NCI-H2029 (cell line): Measurements from ENCODE around the gene ZBTB32.
"Not testable (repeated sequence)": the region's sequence is repeated elsewhere in the genome, so short reads cannot be mapped to it uniquely, and the experiment has no call there.

Source experiments
- DNase-seq: peaks from one replicate; lab custom pipeline; 2025; lab: John Stamatoyannopoulos, UW

ZBTB32 gene

DNA sequence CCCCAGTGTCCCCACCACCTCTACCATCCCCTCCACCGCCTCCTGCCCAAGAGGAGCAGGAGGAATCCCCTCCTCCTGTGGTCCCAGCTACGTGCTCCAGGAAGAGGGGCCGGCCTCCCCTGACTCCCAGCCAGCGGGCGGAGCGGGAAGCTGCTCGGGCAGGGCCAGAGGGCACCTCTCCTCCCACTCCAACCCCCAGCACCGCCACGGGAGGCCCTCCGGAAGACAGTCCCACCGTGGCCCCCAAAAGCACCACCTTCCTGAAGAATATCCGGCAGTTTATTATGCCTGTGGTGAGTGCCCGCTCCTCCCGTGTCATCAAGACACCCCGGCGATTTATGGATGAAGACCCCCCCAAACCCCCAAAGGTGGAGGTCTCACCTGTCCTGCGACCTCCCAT, 16.3 kb downstream of the ZBTB32 start:
- no peak for DNase-seq

DNA sequence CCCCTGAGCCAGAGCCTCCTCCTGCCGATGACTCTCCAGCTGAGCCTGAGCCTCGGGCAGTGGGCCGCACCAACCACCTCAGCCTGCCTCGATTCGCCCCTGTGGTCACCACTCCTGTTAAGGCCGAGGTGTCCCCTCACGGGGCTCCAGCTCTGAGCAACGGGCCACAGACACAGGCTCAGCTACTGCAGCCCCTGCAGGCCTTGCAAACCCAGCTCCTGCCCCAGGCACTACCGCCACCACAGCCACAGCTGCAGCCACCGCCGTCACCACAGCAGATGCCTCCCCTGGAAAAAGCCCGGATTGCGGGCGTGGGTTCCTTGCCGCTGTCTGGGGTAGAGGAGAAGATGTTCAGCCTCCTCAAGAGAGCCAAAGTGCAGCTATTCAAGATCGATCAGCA, 17.0 kb downstream of the ZBTB32 start:
- no peak for DNase-seq

DNA sequence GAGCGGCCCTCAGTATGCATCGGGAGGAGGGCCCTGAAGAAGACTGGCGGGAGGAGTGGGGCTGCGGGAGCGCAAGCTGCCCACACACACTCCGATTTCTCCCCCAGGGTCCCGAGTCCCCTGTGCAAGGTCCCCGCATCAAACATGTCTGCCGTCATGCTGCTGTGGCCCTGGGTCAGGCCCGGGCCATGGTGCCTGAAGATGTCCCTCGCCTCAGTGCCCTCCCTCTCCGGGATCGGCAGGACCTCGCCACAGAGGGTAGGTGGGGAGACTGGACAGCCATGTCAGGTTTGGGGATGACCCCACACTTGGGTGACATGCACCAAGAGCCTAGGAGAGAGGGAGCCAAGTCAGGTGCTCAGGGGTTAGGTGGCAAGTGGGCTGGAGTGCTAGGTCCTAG, 18.1 kb downstream of the ZBTB32 start:
- DNase-seq: no peak

GRCh38 chr19:35722897-35723296, 18.5 kb downstream of the ZBTB32 start:
- no peak for DNase-seq

- no peak for DNase-seq
Measured at GRCh38 chr19:35723671-35724070, 19.3 kb downstream of the ZBTB32 start.

- DNase-seq: not testable (repeated sequence)
Measured at GRCh38 chr19:35724132-35724531, 19.8 kb downstream of the ZBTB32 start.

GRCh38 chr19:35724560-35724959, 20.2 kb downstream of the ZBTB32 start:
- DNase-seq: no peak

DNA sequence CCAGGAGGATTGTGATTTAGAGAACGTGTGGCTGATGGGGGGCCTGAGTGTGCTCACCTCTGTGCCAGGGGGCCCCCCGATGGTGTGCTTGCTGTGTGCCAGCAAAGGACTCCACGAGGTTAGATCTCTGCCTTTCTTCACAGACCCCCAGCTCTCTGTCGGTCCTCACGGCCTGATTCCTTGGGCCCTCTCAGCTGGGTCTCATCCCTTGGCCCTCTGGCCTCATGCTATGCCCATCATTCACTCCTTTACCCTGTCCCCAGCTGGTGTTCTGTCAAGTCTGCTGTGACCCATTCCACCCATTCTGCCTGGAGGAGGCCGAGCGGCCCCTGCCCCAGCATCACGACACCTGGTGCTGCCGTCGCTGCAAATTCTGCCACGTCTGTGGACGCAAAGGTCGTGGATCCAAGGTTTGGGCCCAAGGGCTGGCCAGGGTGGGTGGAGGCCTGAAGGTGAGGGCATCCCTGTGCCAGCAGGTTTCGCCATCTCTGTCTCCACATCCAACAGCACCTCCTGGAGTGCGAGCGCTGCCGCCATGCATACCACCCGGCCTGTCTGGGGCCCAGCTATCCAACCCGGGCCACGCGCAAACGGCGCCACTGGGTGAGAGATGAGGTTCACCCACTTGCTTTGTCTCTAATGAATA, 21.0 kb downstream of the ZBTB32 start:
- no peak for DNase-seq

DNA sequence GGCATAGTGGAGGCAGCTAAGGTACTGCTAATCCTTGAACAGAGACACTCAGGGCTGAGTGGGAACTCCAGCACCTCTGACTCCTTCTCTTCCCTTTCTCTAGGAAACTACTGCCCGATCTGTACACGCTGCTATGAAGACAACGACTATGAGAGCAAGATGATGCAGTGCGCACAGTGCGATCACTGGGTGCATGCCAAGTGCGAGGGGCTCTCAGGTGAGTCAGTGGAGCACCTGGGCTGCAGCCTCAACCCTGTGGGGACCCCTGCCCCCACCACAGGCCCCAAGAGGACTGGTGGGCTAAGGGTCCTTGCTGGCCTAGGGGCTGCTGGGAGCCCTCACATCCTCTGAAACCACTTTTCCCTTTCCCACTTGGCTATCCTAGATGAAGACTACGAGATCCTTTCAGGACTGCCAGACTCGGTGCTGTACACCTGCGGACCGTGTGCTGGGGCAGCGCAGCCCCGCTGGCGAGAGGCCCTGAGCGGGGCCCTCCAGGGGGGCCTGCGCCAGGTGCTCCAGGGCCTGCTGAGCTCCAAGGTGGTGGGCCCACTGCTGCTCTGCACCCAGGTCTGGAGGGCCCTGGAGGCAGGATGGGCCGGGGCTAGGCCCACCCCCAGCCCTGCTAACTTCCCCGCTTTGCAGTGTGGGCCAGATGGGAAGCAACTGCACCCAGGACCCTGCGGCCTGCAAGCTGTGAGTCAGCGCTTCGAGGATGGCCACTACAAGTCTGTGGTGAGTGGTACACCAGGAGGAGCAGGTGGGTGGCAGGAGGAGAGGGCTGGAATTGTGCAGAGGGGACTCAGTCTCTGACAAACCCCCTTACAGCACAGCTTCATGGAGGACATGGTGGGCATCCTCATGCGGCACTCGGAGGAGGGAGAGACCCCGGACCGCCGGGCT, 22.9 kb downstream of the ZBTB32 start:
- DNase-seq: no peak

- no peak for DNase-seq
Measured at GRCh38 chr19:35727956-35728706, 23.8 kb downstream of the ZBTB32 start.

GRCh38 chr19:35729021-35729420, 24.7 kb downstream of the ZBTB32 start:
- DNase-seq: no peak

DNA sequence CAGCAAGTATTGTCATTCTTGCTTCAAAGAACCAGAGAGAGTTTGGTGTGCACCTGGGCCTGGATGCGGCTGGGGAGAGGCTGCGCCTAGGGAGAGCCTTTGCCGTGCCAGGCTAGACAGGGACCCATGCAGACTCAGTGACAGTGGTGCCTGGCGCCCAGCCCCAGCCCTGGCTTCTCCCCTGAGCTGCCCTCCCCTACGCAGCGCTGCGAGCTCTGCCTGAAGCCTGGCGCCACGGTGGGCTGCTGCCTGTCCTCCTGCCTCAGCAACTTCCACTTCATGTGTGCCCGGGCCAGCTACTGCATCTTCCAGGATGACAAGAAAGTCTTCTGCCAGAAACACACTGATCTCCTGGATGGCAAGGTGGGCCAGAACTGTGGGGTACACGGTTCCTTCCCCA, 25.4 kb downstream of the ZBTB32 start:
- no peak for DNase-seq

DNA sequence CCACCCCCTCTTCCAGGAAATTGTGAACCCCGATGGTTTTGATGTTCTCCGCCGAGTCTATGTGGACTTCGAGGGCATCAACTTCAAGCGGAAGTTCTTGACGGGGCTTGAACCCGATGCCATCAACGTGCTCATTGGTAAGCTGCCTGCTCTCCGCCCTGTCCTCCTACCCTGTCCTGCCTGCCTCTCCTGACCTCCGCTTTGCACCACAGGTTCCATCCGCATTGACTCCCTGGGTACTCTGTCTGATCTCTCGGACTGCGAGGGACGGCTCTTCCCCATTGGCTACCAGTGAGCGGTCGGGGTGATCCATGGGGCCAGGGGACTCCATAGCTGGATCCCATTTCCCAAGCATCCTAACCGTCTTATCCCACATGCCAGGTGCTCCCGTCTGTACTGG, 26.0 kb downstream of the ZBTB32 start:
- DNase-seq: no peak

GRCh38 chr19:35731353-35731752, 27.0 kb downstream of the ZBTB32 start:
- DNase-seq: no peak

DNA sequence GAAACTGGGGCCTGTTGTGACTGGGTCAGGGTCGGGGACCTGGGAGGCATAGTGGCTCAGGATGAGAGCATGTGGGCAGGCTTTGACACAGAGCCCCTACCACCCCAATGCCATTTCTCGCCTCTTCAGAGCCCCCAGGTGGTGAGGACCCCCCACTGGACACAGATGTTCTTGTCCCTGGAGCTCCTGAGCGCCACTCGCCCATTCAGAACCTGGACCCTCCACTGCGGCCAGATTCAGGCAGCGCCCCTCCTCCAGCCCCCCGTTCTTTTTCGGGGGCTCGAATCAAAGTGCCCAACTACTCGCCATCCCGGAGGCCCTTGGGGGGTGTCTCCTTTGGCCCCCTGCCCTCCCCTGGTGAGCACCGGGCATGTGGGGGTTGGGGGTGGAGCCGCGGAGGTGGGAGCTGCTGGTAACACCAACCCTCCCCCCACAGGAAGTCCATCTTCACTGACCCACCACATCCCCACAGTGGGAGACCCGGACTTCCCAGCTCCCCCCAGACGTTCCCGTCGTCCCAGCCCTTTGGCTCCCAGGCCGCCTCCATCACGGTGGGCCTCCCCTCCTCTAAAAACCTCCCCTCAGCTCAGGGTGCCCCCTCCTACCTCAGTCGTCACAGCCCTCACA, 27.5 kb downstream of the ZBTB32 start:
- DNase-seq: no peak

- no peak for DNase-seq
Measured at GRCh38 chr19:35732540-35733179, 28.3 kb downstream of the ZBTB32 start.

- no peak for DNase-seq
Measured at GRCh38 chr19:35733180-35734125, 29.1 kb downstream of the ZBTB32 start.

GRCh38 chr19:35734273-35734672, 29.9 kb downstream of the ZBTB32 start:
- no peak for DNase-seq

DNA sequence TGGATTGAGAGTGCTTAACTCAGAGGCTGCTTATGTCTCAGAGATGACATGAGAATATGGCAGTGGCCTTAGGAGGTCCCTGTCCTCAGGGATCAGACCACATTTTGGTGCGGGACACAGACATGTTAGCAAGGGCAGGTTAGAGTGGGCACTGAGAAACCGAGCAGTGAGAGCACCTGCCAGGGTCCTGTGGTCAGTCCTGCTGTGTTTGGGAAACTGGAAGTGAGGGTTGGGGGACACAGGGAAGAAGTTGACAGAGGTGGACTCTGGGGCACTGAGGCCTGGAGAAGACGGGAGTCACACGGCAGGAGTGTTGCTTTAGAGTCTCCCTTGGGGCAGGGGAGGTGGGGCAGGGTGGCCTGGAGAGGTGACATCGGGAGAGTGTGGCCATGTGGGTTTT, 30.5 kb downstream of the ZBTB32 start:
- DNase-seq: no peak
